Daoy (cell line): Measurements from ENCODE around the gene PRDM16. TPM values are rescaled to one million over a fixed set of nuclear protein-coding genes. Genes with fewer than 3 reads are reported as not detected.
A peak's percentile ranks its signal among the peaks of the same experiment; 100 is the strongest.

ENCODE experiments used
- DNase-seq: peaks from one replicate; pipeline ENCODE4 v3.0.0-alpha.2; 2015; ENCODE audit warnings: low read depth
- total RNA-seq: library from RNA; depleted of rRNA; stranded (reverse); fragments of >200 nt; shearing (Covaris generic); gene quantifications from 2 replicates; pipeline ENCODE4 v1.2.3, GENCODE V29; 2014

PRDM16 gene
- total RNA-seq, 1 experiment from 2014 or later: 0.91 TPM

DNA sequence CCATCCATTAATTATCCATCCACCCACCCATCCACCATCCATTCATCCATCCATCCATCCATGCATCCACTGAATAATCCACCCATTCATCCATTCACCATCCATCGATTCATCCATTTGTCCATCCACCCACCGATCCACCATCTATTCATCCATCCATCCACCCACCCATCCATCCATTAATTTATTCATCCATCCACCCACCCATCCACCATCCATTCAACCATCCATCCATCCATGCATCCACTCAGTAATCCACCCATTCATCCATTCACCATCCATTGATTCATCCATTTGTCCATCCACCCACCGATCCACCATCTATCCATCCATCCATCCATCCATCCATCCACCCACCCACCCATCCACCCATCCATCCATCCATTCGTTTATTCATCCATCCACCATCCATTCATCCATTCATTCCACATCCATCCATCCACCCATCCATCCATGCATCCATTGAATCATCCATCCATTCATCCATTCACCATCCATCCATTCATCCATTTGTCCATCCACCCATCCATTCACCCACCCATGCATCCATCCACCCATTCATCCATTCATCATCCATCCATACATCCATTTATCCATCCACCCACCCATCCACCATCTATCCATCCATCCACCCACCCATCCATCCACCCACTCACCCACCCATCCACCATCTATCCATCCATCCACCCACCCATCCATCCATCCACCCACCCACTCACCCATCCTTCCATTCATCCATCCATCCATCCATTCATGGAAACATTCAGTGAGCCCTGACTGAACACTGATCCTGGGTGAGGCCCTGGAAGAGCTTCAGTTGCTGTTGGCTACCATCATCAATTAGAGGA, 302.1 kb downstream of the PRDM16 start:
- no peak for DNase-seq

DNA sequence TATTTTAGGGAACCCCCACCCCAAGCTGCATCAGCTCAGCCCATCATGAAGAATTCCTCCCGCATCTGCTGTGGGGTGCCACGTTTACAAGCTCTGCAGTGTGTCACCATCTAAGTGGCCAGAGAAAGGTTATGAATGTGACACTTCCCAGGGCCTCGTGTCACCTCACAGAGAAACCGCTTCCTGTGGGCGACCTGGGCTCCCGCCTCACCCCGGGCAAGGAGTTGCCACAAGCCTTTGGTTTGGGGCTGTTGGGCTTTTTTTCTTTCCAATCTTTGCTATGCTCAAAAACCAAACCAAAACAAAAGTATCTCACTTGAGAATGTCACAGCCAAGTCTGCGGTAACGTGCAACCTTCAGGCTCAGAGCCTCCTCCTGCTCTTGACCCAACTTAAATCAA, 303.3 kb downstream of the PRDM16 start:
- no peak for DNase-seq

DNA sequence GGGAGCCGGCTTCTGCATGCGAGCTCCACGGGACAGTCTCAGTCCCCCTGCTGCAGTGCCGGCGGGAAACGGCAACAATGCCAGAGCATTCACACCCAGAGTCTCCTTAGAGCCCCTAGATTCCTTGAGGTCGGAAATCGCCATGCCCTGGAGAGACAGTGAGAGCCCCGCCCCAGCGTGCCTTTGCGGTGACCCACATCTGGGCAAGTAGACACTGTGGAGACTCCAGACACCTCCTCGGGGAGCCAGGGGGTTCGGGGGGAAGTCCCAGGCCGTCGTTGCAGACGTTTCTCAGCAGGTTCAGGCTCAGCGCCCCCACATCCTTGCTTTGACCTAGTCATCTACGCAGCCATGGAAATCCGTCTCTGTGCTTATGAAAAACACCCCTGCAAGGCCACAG, 304.2 kb downstream of the PRDM16 start:
- DNase-seq: peak; percentile 70

DNA sequence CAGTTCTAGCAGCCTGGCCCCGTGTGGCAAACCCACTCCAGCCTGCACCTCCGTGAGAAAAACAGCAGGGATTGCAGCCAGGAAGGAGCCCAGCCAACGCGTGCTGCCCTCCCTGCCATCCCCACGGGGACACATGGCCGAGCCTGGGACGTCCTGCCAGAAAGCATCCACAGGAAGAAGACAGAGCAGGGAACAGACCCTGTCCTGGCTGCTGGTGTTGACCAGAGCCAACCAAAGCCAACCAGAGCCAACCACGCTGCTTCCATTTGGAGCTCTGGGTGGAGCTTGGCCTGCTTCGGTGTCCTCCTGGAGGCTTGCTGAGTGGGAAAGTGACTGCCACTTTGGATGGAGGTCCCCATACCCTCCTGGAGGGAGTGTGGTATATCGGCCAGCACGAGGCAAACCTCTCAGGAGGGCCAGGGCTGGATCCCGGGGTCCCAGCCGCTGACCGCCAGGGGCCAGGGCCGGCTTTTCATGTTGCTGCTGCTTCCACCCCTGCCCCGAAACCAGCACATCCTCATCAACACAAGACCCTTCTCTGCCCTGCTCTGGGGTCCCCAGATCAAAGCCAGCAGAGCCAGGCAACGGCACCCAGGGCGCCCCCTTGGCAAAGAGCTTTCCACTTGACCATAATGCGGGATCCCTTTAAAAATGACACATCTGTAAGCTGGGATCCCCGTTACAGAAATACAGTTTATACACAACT, 304.9 kb downstream of the PRDM16 start:
- DNase-seq: no peak

DNA sequence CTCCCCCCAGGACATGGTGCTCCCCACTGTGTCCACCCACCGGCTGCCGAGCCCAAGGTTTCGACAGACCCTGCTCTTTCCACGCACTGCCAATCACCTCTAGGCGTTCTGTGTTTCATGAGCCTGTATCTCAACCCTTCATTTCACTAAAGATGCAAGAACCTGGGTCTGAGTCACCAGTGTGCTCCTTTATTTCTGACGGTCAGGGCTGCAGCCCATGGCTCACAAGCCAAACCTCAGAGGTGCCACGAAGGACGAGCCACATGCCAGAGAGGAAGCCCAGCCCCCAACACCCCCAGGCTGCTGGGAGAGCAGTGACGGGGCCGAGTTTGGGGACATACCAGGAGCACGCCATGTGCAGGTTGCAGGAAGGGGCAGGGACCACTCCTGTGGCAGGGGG, 306.2 kb downstream of the PRDM16 start:
- DNase-seq: peak; percentile 35

DNA sequence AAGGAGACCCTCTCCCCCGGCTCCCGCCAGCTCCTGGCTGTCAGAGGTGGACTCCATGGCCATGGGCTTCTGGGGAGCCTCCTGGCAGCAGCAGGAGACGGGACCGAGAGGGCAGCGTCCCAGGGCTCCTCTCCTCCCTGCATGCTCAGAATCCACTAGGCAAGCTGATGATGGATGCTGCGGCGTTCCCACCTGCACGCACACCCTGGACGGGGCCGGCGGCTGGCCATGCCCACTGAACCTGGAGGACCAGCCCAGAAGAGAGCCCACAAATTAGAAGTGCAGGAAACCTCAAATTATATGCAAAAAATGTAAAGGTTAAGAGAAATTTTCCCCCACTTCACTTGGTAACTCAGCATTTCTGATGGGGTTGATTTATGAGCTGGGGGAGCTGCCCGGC, 308.2 kb downstream of the PRDM16 start:
- DNase-seq: no peak

DNA sequence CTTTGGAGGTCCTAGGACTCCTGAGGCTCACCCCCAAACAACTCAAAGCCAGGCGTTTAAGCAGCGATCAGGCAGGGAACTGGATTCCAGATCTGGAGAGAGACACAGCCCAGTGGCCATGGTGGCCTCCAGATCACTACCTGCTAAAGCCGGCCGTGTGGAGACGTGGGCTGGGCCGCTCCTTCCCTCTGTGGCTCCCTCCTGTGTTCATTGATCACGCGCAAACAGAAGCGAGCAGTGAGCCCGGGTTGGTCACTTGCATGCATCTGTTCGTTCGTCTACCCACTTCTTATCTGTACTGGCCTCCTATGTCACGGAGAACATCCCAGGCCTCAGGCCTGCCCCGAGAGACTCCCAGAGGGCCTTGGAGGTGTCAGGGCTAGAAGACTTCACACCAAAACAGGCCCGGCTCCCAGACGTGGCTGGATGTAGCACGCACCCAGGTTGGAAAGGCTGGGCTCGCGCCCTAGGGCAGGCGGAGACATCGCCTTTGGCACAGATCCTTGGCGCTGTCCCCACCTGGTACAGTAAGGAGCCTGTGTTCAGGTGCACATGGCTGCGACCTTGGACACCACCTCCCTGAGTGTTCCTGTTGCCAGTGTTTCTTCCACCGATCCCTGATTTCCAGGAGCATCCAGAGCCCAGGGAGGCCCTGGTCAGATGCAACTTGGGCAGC, 308.7 kb downstream of the PRDM16 start:
- DNase-seq: no peak

DNA sequence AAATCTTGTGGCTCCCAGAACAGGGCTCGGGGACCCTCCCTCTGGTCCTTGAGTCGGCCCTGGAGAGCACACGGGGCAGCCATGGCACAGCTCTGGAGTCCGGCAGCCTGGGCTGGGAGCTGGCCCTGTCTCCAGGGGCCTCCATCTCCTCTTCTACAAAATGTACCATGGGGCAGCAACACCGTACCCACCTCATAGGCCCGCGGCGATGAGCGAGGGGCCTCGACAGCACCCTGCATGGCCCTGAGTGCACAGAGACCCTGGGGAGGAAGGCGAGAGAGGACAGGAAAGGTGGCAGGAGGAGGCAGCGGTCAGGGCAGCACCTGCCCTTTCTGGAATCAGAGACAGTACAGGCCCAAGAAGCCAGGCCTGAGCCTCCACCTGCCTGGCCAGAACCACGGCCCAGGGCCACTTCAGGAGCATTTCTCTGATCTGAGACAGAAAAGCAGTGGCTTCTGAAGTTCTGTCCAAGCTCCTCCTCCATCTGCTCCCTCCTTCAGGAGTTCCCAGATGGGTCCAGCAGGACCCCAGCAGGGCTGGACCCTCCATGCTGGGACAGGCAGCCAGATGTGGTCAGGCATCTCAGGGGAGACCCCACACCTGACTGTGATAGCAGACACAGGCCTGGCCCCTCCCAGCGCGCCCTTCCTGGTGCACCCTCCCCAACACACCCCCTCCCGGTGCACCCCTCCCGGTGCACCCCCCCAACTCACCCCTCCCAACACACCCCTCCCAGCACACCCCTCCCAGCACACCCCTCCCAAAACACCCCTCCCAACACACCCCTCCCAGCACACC, 309.6 kb downstream of the PRDM16 start:
- no peak for DNase-seq

DNA sequence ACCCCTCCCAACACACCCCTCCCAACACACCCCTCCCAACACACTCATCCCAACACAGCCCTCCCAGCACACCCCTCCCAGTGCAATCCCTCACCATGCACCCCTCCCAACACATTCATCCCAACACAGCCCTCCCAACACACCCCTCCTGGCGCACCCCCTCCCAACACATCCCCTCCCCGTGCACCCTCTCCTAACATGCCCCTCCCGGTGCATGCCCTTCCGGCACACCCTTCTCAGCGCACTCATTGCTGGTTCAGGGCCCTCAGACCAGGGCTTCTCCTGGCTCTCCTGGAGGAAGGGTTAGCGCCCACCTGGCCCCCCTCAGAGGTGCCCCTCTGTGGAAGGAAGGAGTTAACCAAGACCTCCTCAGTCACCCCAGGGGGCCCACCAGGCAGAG, 310.9 kb downstream of the PRDM16 start:
- no peak for DNase-seq

DNA sequence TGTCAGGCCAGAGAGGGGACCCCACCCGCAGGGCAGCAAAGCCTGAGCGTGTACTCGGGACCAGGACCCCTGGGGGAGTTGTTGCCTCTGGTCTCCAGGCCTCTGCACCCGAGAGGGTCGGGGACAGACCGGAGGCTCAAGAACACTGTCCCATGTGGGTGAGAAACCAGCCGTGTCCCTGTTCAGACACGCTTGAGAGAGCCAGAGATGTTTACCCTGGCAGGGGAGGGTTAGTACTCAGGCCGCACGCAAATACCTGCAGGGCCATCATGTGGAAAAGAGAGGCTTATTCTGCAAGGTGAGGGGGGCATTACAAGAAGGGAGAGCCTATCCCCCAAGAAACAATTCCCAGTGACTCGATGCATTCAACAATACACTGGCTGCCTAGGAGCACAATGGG, 311.5 kb downstream of the PRDM16 start:
- no peak for DNase-seq

DNA sequence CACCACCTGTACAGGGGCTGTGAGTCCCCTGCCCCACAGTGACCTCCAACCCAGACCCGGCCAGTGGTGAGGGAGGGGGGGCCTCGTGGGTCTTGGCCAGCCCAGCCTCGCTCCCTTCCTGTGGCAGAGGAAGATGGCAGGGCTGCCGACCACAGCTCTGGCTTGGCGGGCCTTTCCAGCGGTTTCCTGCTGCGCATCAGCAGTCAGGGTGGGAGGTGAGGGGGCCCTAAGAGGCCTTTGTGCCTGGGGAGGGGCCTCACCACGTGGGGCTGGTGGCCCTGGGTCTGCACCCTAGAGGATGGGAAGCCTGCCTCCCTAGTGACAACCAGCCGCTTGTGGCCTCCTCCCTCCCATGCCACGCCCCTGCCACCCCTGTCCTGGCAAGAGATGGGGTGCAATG, 312.9 kb downstream of the PRDM16 start:
- DNase-seq: no peak

DNA sequence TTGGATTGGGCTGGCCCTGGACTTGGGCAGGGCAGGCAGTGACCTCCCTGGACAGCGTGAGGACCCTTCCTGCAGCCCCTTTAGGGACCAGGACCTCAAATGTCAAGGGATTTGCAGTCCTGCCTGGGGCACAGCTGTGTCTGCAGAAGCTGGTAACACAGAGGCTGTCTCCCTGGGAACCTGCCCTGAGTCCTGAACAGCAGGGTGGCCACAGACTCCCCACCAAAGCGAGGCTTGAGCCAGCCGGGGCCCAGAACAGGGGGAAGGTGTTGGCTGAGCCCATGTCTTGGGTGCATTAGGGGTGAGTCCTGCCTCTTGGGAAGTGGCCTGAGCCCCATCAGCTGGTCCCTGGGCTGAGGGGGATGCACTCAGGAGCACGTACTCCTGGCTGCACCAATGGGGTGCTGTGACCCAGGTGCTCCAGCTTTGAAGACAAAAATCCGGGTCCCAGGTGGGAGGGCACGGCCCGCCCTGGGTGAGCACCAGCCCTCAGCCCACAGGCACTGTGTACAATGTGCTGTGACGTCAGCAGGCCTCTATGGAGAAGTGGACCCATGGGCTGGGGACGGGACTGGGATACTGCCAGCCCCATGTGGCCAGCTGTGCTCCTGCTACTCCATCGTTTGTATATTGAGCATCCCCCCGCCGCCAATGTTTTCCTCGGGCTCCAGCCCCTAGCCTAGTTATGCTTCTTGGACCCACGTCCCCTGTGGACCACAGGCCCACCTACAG, 313.5 kb downstream of the PRDM16 start:
- DNase-seq: no peak

DNA sequence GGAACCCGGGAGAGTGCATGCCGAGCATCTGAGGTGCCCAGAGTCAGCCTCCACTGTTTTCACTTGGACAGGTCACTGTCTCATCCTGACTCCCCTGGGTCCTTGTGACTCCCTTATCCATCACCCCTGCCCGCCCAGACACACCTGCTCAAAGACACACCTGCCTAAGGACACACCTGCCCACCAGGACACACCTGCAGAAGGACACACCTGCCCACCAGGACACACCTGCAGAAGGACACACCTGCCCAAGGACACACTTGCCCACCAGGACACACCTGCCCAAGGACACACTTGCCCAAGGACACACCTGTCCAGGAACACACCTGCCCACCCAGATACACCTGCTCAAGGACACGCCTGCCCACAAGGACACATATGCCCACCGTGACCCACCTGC, 314.7 kb downstream of the PRDM16 start:
- DNase-seq: no peak

DNA sequence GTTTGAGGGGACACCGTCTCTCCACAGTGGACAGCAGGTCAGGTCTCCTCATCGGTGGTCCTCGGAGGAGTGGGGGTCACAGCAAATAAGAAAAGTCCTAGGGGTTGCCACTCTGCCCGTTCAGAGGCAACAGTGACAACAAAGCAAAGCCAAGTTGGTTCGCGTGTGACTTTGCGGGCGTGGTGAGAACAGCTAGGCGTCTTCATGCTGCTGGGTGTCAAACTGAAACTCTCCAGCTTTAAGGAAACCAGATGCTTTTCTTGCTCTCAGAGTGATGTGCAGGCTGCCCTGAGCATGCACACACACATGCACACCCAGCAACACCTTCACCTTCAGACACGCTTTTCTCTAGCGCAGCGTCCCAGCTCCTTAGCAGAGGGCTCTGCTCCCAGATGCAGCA, 315.4 kb downstream of the PRDM16 start:
- DNase-seq: peak; percentile 25

DNA sequence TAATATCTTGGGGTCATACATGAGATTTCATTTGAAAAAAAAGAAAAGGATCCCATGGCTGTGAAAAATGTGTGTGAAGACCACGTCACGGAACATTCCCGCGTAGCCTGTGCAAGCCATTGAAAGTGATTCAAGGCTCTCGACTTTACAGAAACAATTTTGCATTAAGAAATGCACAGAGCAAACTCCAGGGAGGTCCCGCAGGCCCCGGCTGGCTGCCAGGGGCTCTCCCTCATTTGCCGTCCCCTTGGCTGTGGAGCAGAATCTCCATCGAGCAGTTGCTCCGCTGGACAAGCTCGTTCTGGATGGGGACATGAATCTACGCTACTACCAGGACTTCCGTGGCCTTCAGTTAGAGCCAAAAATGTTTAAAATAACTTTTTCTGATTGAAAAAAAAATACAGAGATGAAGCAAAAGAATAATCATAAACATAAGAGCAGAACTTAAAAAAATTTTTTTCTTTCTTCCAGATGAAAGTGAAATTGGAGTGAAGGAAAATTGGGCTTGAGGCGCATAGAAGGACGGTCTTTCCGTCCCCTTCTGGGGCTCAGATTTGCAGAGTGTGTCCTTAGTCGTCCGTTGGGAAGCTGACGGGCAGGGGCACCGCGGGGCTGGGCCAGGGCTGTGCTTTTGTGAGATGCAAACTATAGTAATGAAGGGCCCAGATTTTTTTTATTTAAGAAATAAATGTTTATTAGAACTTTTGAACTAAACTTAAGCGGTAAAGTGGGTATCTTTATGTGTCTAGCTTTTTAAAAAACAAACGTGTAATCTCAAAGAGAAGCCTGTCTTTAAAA, 317.4 kb downstream of the PRDM16 start:
- no peak for DNase-seq

DNA sequence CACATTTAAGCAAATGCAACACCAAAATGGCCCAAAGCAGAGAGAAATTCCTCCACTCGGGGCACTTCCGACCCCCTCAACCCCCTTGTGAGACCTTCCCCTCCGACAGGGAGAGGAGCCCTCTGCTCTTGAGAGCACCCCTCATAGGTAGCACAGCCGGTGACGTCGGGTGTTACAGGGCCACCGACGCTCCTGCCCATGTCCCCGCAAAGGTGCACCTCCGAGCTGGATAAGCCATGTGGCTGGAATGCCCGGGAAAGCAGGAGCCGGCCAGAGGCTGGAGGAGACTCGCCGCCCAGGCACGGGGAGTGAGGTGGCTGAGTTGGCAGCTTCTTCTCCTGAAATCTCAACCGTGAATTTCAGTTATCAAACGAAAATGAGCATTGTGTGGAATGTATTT, 318.4 kb downstream of the PRDM16 start:
- DNase-seq: no peak

DNA sequence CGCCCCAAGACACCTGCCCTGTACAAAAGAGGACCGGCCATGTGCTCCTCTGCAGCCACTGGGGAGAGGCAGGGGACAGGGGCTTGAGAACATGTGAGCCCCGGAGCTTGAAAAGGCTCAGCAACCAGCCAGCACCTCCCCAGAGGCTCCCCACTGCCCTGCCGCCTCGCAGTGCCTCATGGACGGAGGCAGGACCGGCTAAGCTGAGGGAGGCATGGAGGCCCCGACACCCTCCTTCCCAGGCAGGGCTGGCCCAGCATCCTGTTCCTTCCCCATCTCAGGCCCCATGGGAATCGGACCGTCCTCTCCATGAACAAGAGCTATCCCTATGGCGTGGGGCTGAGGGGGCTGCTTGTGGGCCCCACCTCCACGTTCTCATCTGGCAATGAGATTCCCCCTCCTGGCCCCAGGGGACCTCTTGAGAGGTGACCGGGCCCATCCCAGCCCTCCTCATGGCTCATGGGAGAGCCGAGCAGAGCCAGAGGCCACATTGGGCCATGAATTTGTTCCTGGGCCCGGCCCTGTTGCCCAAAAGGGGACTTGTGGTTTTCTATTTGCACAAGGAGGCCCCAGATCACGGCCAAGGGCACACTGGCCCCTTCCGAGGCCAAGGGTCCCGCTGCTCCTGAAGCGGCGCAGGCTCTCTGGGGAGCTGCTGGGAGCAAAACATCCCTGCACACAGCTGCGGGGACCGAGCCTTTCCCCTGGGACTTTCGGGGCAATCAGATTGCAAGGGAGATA, 320.3 kb downstream of the PRDM16 start:
- no peak for DNase-seq

DNA sequence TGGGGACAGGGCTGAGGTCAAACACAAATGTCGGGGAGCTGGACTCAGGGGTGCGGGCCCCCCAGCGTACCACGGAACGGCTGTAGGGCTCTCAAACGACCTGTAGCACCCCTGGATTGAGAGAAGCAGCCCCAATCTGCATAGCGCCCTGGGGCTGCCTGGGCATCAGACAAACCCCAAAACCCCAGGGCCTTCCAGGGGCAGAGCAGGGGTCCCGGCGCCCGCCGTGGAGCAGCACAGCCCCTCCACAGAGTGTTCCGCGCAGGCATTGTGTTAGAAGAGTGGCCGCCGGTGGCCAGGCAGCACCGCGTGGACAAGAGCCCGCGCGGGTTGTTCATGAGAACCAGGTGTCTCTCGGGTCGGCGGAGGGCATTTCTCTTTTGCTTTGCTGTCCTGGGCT, 321.3 kb downstream of the PRDM16 start:
- DNase-seq: no peak

DNA sequence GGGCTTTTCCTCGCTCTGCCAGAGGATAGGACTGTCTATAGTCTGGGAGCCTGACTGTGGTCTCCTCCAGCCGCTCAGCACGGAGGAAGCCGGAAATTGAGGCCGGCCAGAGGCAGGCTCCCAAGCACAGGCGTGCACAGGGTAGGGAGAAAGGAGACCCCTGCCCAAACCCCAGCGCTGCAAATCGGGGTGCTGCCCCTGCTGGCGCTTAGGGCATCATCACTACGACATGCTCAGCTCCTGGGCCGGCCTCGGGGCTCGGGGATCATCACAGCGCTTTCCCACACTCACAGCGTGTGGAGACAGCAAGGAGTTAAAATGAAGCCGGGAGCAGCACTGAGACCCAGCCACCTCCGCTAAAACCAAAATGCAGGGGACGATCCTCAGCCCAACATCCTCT, 322.7 kb downstream of the PRDM16 start:
- peak; percentile 54 for DNase-seq
